Measurements from ENCODE around the gene FAM20B.

FAM20B gene

DNA sequence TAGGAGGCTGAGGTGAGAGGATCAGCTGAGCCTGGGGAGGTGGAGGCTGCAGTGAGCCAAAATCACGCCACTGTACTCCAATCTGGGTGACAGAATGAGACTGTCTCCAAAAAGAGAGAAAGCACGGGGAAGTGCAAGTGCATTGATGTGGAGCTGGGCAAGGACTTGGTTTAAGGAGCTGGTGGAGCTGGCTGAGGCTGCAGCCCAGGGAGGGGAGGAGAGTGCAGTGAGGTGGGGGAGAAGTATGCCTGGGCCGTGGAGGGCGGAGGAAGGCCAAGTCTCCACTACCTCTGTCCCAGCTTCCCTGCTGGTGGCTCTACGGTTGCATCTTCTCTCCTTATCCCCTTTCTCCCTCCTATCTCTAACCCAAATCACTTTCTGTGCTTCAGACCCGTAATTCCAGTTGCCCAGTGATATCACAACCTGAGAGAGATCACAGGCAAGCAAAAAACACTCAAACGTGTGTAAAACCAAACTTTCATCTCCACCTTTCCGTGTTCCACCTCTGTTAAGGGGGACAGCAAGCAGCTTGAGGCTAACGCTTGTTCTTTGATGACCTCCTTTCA, 67.3 kb downstream of the FAM20B start:
- DNase-seq, result no peak

DNA sequence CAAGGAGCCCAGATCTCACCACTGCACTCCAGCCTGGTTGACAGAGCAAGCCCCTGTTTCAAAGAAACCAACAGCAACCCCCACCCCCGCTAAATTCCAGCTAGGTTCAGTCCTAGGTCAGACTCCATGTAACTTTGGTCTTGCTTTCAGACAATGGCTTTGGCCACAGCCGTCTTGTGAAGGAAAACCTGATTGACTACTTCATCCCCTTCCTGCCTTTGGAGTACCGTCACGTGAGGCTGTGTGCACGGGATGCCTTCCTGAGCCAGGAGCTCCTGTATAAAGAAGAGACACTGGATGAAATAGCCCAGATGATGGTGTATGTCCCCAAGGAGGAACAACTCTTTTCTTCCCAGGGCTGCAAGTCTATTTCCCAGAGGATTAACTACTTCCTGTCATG, 69.1 kb downstream of the FAM20B start:
- no peak for DNase-seq

DNA sequence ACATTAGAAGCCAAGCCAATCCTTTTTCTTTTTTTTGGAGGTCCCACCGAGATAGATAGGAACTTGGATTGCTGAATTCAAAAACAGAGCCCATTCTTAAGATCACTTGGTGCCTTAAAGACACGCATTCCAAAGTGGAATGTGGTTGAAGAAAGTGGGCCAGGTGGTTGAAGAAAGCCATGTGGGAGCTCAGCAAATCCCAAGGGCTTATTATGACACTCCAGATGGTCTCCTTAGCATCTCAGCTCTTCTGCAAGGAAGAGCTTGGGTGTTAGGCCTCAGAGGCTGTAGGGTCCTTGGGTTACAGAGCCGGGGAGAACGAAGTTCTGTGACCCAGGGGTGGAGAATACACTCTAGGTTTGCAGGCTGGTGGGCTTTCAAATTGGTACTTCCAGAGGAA, 69.7 kb downstream of the FAM20B start:
- DNase-seq, result no peak

DNA sequence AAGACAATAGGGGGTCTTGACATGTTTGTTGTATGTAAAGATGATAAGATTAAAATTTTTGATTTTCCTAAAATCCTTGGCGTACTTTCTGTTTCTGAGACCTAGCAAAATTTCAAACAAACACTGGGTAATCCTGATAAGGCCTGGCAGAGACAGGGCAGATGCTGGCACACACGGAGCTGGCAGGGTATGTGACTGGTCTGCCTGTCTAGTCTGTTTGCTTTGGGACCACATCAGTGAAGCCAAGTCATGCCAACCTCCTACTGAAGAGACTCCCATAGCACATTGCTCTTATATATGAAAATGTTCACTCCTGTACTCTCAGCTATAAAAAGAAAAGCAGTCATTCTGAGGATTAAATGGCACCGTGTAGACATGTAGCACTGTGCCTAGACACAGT, 70.2 kb downstream of the FAM20B start:
- no peak for DNase-seq

DNA sequence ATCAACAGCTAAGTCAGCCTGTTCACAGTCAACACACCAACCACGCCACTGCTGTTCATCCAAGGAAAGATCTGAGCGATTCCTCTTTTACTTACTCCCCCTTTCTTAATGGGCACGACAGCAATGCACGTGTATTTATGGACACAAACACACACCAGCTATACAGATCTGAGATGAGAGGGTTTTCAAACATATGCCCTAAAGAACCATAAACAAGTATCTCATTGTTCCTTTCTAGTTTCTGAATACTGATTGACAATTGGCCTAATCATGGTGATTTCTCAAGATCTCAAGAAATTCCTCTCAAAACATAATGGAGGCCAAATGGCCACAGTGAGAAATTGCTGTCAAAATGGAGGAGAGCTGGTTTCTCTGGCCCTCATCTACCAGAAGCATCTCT, 74.2 kb downstream of the FAM20B start:
- no peak for DNase-seq

DNA sequence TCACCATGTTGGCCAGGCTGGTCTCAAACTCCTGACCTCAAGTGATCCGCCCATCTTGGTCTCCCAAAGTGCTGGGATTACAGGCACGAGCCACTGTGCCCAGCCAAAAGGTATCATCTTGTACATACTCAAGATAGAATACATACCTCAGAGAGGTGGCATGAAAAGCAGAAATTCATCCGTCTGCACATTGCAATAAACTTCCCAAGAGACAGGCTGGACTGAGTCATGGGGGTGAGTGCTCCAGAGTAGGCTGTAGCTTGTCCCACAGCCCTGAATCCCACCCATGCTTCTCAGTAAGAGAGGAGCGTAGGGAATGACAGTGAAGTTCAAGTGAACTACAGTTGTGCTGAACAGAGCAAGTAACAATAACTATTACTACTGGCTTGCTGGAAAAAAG, 75.9 kb downstream of the FAM20B start:
- no peak for DNase-seq

DNA sequence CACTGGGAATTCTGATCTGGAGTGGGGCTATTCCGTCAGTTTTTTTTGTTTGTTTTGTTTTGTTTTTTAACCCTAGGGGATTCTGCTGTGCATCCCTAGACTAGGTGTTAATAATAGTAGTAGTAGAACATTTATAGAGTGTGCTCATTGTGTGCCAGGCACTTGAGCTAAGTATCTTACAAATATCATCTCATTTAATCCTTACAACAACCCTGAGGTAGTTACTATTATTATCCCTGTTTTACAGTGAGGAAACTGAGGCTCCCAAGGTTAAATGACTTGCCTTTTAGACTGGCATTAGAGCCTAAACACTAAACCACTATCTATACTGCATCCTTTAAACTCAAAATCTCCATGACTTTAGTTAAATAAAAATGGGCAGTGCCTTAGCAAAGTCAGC, 78.3 kb downstream of the FAM20B start:
- DNase-seq, result no peak

DNA sequence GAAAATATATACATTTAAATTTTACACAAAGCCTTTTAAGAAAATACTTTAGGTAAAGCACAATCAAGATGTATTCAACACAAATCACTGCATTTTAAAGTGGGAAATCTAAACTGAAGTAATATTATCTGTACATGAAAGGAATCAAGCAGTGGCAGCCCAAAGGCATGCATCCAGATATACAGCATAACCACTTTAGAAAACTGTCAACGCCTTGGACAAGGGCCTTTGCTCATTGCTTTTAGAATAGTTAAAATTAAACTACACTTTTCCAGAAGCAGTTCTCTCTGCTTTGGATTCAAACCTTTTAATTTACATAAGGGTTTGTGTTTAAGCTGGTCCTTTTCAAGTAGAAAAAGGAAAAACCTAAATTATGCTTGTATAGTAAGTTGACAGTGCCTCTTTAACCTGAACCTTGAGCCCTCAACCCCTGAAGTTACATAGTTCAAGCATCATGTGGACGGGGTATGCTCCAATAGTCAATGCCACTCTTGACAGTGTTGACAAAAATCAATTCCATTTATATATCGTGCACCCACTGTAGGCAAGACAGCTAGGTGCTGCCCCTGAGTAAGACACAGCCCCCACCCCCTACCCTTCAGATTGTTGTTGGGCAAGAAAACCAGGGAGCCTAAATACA, 79.0 kb downstream of the FAM20B start:
- no peak for DNase-seq

DNA sequence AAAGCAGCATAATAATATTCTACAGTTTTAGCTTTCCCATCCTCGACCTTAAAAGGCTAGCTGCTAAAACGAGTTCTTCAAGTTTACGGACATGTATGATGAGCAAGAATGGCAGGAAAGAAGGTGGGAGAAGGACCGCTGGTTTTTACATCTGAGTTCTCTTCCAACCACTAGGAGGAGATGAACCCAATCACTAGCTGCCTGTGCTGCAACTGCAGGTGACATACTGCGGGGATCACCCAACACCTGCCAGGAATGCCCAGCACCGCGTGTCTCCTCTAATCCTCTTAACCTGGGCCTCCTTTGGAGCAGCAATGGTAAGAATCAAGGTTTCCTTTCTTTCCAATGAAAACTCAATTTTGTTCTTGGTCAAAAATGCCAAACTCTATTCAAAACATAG, 79.7 kb downstream of the FAM20B start:
- no peak for DNase-seq

DNA sequence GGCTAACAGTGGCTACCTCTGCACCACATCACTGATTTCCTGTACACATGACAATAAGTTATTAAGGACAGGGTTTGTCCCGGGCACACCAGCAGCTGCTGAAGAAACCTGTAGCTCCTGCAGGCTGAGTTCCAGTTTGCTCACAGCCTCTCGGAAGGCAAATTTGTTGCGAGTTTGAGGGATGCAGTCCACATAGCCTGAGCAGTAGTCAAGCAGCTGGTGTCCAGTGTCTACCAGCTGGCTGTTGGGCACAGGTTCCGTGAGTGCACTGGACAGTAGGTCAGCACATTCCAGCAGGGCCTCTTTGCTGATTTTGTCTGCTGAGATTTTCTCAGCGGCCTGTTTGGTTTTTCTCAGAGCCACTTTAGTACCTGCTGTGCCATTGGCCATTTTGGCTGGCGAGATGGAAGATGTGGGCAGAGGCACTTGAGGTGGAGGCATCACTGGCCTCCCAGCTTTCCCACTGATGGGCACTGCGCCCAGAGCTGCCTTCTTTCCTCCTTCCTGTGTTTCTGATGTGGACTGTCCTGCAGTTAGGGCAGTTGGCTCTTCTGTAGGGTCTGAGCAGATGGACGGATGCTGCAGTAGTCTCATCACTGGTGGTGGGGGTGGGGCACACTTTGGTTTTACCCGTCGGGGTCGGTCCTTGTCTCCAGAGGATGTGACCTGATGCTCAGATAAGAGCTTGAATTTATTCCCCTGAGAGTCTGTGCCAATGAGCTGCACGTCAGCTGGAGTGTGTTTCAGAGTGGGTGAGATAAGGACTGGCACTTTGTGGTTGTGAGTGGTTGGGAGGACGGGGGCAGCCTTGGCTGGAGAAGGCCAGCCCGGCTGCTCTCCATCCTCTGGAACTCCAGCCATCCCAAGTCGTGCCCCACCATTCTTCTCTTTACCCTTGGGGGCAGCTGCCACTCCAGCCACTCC, 82.3 kb downstream of the FAM20B start:
- no peak for DNase-seq

DNA sequence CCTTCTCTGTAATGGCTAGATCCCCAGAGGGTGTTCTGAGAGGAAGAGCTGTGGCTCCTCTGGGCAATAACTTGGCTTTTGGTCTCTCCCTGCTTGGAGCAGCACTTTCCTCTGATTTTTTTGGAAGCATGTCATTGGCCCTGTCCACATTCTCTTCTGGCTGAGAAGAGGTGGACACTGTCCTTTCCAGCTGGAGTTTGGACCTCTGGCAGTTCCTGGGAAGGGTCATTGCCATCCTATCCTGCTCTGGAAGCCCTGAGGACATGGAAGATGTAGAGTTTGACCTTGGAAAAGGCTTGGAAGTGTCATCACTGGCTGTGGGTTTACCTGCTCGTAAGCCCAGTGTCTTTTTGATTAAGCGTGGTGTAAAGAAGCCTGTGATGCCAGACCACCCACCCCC, 83.0 kb downstream of the FAM20B start:
- no peak for DNase-seq

DNA sequence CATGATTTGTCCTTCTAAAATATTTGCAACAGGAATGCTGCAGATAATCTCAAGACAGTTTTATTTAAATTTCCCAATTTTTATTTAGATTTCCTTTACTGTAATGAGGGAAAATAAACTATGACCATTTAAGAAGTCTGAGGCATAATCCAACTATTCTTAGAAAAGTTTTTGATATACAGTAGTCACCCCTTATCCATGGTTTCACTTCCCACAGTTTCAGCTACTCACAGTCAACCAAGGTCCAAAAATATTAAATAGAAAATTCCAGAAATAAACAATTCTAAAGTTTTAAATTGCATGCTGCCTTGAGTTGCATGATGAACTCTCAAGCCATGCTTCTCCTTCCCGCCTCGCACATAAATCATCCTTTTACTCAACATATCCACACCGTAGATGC, 89.5 kb downstream of the FAM20B start:
- no peak for DNase-seq

DNA sequence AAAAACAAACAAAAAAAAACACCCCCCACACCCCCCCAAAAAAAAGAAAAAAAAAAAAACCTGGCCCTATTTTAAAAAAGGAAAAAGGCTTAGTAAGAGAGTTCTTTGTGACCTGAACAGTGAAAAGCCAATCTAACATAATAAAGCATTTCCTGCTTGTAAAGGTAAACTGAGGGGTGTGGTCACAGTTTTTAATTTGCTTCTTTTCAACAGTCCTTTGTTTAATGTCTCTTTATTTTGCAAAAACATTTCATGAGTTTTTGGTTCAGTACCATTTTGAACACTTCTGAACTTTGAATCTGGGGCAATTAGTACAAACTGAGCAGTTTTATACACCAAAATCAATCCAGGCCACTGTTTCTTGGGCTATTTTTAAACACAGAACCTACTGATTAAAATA, 93.8 kb downstream of the FAM20B start:
- no peak for DNase-seq

DNA sequence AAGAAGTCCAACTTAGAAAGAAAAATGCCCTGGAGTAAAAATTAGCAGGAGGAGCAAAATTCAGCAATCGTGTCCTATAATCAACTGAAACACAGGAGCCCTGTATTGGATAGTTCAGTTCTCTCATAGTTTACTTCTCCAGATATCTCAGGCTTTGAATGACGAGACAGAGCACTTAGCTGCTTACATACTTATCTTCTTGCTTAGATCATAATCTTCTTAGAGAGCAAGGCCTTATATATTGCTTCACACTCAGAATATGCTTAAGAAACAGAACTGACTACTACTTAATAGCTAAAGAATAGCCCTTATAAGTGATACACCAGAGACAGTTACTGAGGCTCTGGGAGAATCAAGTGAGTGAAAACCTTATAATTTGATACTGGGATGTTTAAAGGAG, 95.0 kb downstream of the FAM20B start:
- no peak for DNase-seq

DNA sequence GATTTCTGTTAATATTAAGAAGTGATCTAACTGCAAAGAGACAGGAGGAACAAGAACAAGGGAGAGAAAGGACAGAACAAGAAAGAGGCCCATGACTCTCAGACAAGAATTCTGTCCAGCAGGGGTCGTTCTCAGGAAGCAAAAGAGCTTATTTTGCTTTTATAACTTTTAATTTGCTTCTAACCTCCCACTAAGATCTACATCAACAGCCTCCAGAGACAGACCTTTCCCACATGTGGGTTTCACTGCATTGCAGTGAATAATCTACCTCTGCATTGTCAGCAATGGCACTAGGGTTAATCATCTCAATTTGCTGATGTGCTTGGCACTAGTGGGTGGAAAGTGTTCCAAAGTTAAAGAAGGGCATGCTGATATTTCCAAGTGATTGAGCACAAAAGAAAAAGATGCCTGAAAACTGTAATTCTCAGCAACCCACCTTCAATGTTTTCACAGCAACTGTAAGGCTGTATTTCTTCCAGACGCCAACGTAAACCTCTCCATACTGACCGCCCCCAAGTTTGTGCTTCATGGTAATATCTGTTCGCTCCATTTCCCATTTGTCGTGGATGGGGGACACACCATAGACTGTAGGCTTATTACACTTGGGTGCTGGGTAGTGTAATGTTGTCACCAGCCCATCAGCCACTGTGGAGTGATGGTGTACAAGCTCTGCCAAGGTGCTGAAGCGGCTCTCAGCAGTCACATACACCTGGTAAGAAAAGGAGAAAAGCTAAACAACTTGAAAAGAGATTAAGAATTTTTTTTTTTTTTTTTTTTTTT, 95.7 kb downstream of the FAM20B start:
- no peak for DNase-seq

DNA sequence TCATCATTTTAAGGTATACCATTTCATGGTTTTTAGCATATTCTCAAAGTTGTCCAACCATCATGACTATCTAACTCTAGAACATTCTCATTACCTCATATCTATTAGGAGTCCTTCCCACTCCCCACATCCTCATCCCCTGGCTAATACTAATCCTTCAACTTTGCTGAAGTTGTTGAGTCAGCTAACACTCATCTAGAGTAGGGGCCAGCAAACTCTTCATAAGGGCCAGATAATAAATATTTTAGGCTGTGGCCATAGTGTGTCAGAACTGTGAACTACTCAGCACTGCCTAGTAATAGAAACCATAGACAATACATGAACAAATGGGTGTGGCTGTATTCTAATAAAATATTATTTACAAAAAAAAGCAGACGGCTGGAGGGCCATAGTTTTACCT, 99.2 kb downstream of the FAM20B start:
- no peak for DNase-seq

Measured in CD4-positive, alpha-beta T cell treated with Interferon gamma for 1 hour (primary cell).